Activated T-cell treated with anti-CD3 and anti-CD28 coated beads for 48 hours (primary cell): ENCODE data around the gene DGKA.
"Not testable (repeated sequence)": the region's sequence is repeated elsewhere in the genome, so short reads cannot be mapped to it uniquely, and the experiment has no call there.

Experiments used
- DNase-seq: peaks from one replicate; pipeline ENCODE4 v3.0.0-alpha.2; 2020; ENCODE audit warnings: low read depth

DGKA gene

GRCh38 chr12:55996715-55997534 lies 66.0 kb downstream of the DGKA start, which contains the start of gene SUOX:
Gene SUOX (plus strand): TSS chr12:55997276. CDS start chr12:56002222, 4,946 bp downstream.
- DNase-seq: peak; percentile 33

GRCh38 chr12:55997535-55997859 lies 66.5 kb downstream of the DGKA start:
- DNase-seq: no peak

GRCh38 chr12:55999522-55999921 lies 68.6 kb downstream of the DGKA start:
- not testable (repeated sequence) for DNase-seq

GRCh38 chr12:55999999-56000540 lies 69.1 kb downstream of the DGKA start:
- DNase-seq: not testable (repeated sequence)

- no peak for DNase-seq
Measured at GRCh38 chr12:56001487-56002100, 70.6 kb downstream of the DGKA start.

GRCh38 chr12:56003376-56003775 lies 72.4 kb downstream of the DGKA start:
- DNase-seq: not testable (repeated sequence)
